Activated B cell treated with CpG ODN at 0.5 μM for 24 hours (primary cell): ENCODE results near the gene ZNF652. TPM values are rescaled to one million over a fixed set of nuclear protein-coding genes. Genes with fewer than 3 reads are reported as not detected.
"Not testable (repeated sequence)": the region's sequence is repeated elsewhere in the genome, so short reads cannot be mapped to it uniquely, and the experiment has no call there.

Experiments
- ATAC-seq: fragments of 200-7000 bp; cut with Tn5 transposase; one replicate; pipeline ENCODE4 v1.10.0; 2021; ENCODE audit warnings: low read depth, mild to moderate bottlenecking, moderate library complexity
- CTCF ChIA-PET: fragments of 350-600 bp; sonication (Branson Sonifier 250); formaldehyde crosslinking; loops from one replicate; lab custom pipeline; 2021; ENCODE audit warnings: antibody characterized with exemption; lab: Charles Lee
- POLR2A ChIA-PET: fragments of 350-600 bp; sonication (Branson Sonifier 250); formaldehyde crosslinking; loops from one replicate; lab custom pipeline; 2021; ENCODE audit warnings: antibody characterized with exemption; lab: Charles Lee
- DNase-seq: peaks from one replicate; pipeline ENCODE4 v3.0.0; 2022
- H3K27ac Mint-ChIP-seq: one replicate; pipeline ENCODE4 v1.8.0; 2020; ENCODE audit warnings: mixed read lengths
- H3K27me3 Mint-ChIP-seq: one replicate; pipeline ENCODE4 v1.8.0; 2021; ENCODE audit warnings: mixed read lengths
- H3K36me3 Mint-ChIP-seq: one replicate; pipeline ENCODE4 v1.8.0; 2021; ENCODE audit warnings: low read depth, mixed read lengths
- H3K4me1 Mint-ChIP-seq: one replicate; pipeline ENCODE4 v1.8.0; 2021; ENCODE audit warnings: mixed read lengths
- H3K4me3 Mint-ChIP-seq: one replicate; pipeline ENCODE4 v1.8.0; 2020; ENCODE audit warnings: mild to moderate bottlenecking, mixed read lengths
- H3K9me3 Mint-ChIP-seq: one replicate; pipeline ENCODE4 v1.8.0; 2020; ENCODE audit warnings: mixed read lengths
- CTCF ChIP-seq: fragments of 200-600 bp; IDR thresholded peaks from one replicate; pipeline ENCODE4 v1.8.0; 2022; ENCODE audit warnings: antibody characterized with exemption, mild to moderate bottlenecking
- intact Hi-C: fragments of 100-400 bp; cut with micrococcal nuclease; formaldehyde crosslinking; loops from one replicate; pipeline ENCODE4 v1.15.1; 2024
- total RNA-seq: library from RNA; stranded (reverse); gene quantifications from 2 replicates; pipeline ENCODE4 v1.2.3, GENCODE V29; 2022

Gene ZNF652
- total RNA-seq, 1 donor from 2014 or later: 40.6 TPM

- H3K36me3 Mint-ChIP-seq: no peaks in the 10 kb centered on the region
- peaks cover 77% of the 10 kb centered on the region for H3K4me1 Mint-ChIP-seq
- ChIA-PET CTCF (interaction anchor here (0.7 to 5.1 kb wide), 8 partner anchors 17 to 210 kb away, joined by 3 to 24 read pairs (median 4); partner anchors contain the start of gene ZNF652), POLR2A (interaction anchor here (0.6 to 5.8 kb wide), 7 partner anchors 20 to 396 kb away, joined by 3 to 109 read pairs (median 5); partner anchors contain the start of genes PHB1 and ZNF652)
- peak; percentile 51 for ATAC-seq
- no peaks in the 10 kb centered on the region for H3K27me3 Mint-ChIP-seq
- no peaks in the 10 kb centered on the region for H3K9me3 Mint-ChIP-seq
- intact Hi-C loops: loop anchor here (5.0 kb wide), 2 partner anchors 158 to 198 kb away; partner anchors contain the start of gene PHOSPHO1
- peak; percentile 29 for DNase-seq
- peak overlapping the region; percentile 77 for H3K4me3 Mint-ChIP-seq
- peak overlapping the region; percentile 98 for H3K27ac Mint-ChIP-seq
- TF ChIP-seq CTCF: no peak
Observed at GRCh38 chr17:49390548-49391324, 28.7 kb upstream of the ZNF652 start.

- Mint-ChIP-seq H3K27ac (peak overlapping the region; percentile 98), H3K4me1 (peaks cover 70% of the 10 kb centered on the region), H3K4me3 (peak overlapping the region; percentile 77)
- not testable (repeated sequence) for H3K27me3 Mint-ChIP-seq, H3K9me3 Mint-ChIP-seq, DNase-seq, H3K36me3 Mint-ChIP-seq
- peak; percentile 40 for ATAC-seq
- ChIA-PET CTCF (interaction anchor here (1.6 to 5.1 kb wide), 4 partner anchors 21 to 73 kb away, joined by 4 to 24 read pairs (median 7); partner anchors contain the start of gene ZNF652), POLR2A (interaction anchor here (0.6 to 5.8 kb wide), 9 partner anchors 13 to 375 kb away, joined by 3 to 109 read pairs (median 12); partner anchors contain the start of gene ZNF652)
- intact Hi-C loops: loop anchor here (5.0 kb wide), 2 partner anchors 157 to 197 kb away; partner anchors contain the start of gene PHOSPHO1
Observed at GRCh38 chr17:49389514-49390347, 27.7 kb upstream of the ZNF652 start.

GRCh38 chr17:49388692-49389513, 26.9 kb upstream of the ZNF652 start:
- CTCF ChIA-PET: interaction anchor here (1.0 to 5.1 kb wide), 5 partner anchors 13 to 72 kb away, joined by 3 to 24 read pairs (median 4); partner anchors contain the start of gene ZNF652
- Mint-ChIP-seq H3K9me3 (no peaks in the 10 kb centered on the region), H3K36me3 (no peaks in the 10 kb centered on the region), H3K27ac (peak overlapping the region; percentile 98), H3K27me3 (no peaks in the 10 kb centered on the region), H3K4me3 (peak overlapping the region; percentile 78), H3K4me1 (peaks cover 65% of the 10 kb centered on the region)
- POLR2A ChIA-PET: interaction anchor here (0.5 to 5.8 kb wide), 12 partner anchors 12 to 375 kb away, joined by 3 to 109 read pairs (median 8); partner anchors contain the start of gene ZNF652
- intact Hi-C loops: loop anchor here (1.0 kb wide), 1 partner anchor 27 kb away; the partner anchor contains the start of gene ZNF652
- no peak for TF ChIP-seq CTCF
- DNase-seq (no peak), ATAC-seq (no peak)

- CTCF ChIA-PET: interaction anchor here (1.0 to 5.1 kb wide), 5 partner anchors 12 to 71 kb away, joined by 3 to 24 read pairs (median 7); no protein-coding TSS in a partner anchor
- POLR2A ChIA-PET: interaction anchor here (0.6 to 5.8 kb wide), 9 partner anchors 12 to 289 kb away, joined by 3 to 109 read pairs (median 7); partner anchors contain the start of gene ZNF652
- DNase-seq (no peak), ATAC-seq (peak; percentile 64)
- peak overlapping the region; percentile 78 for H3K4me3 Mint-ChIP-seq
- peak overlapping the region; percentile 98 for H3K27ac Mint-ChIP-seq
- H3K27me3 Mint-ChIP-seq: no peaks in the 10 kb centered on the region
- no peaks in the 10 kb centered on the region for H3K36me3 Mint-ChIP-seq
- peaks cover 61% of the 10 kb centered on the region for H3K4me1 Mint-ChIP-seq
- no peak for TF ChIP-seq CTCF
- H3K9me3 Mint-ChIP-seq: no peaks in the 10 kb centered on the region
- intact Hi-C loops: loop anchor here (1.0 kb wide), 1 partner anchor 26 kb away; the partner anchor contains the start of gene ZNF652
Observed at GRCh38 chr17:49388290-49388640, 26.2 kb upstream of the ZNF652 start.
